Skin of body (tissue), 2 donors: ENCODE results near the gene VDR. TPM values are rescaled to one million over a fixed set of nuclear protein-coding genes. Genes with fewer than 3 reads are reported as not detected.
"Not testable (repeated sequence)": the region's sequence is repeated elsewhere in the genome, so short reads cannot be mapped to it uniquely, and the experiment has no call there.

Source experiments
- DNase-seq: peaks from one replicate; lab custom pipeline; 2025; lab: John Stamatoyannopoulos, UW
- total RNA-seq: library from RNA; depleted of rRNA; stranded (reverse); fragments of >200 nt; gene quantifications from one replicate; pipeline ENCODE4 v1.2.3, GENCODE V29; 2014

VDR gene
- total RNA-seq, 1 donor from 2014 or later, result 12.2 TPM

DNA sequence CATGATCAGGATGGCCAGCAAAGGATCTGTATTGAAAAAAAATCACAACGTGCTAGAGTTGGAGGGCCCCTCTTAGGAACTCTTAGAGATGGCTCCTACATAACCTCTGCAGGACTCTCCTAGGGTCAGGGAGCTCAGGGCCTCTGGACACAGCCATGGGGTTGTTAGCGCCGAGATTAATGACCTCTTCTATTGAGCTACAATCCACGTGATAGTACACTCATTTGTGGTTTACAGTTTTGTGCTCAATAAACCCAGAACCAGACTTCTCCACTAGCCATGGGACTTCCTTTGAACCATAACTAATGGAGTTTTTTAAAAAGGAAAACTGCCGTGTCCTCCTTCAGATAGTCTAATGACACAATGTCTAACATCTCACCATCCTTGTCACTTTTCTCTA, 55.5 kb downstream of the VDR start:
- DNase-seq, result no peak

DNA sequence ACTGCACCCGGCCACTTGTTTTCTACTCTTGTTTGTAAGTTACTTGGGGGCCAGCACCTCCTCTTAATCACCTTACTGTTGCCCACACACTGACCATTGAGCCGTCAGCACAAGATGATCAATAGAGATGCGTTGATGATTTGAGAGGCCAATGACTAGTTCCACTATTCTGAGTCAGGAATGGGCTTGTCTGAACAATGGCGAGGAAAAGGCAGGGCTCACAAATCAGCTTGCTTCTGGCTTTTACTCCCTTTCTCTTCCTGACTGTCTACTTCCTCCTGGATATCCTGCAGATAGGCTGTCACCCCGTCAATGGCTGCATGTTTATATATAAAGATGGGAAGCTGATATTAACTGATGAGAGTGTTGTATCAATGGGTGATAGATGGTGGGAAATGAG, 55.9 kb downstream of the VDR start:
- DNase-seq, result no peak

DNA sequence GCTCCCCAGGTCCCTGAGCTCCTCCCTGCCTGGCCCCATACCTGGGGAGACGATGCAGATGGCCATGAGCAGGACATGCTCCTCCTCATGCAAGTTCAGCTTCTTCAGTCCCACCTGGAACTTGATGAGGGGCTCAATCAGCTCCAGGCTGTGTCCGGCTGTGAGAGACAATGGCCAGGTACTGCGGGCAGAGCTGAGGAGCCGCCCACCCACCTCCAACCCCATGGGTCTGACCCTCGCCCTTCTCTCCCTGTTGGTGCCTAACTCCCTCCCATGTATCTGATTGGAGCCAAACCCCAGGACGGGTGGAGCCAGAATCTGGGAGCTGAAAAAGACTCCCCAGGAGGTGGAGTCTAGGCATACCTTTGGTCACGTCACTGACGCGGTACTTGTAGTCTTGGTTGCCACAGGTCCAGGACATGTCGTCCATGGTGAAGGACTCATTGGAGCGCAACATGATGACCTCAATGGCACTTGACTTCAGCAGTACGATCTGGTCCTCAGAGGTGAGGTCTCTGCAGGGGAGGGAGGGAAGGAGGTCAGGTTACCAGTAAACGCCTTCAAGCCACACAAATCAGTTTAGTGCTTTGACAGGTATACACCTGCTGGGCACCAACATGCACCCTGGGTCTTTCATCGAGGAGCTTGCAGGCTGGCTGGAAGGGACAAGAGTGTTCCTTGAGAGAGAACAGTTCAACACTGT, 58.3 kb downstream of the VDR start:
- no peak for DNase-seq

DNA sequence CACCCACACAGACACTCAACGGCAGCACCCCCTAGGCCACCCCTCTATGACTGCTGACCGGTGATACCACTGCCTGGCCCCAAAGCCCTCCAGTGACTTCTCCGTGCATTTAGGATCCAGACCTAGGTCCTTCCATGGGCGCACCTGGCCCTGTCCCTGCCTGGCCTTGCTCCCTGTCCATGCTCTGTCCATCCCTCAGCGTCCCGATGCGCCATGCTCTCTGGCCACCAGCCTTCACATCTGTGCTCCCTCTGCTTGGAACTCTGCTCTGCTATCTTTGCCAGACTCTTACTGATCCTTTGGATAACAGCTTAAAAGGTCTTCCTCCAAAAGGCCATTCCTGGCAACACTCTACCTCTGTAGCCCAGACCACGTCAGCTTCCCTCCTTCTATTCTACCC, 59.7 kb downstream of the VDR start:
- DNase-seq, result no peak

DNA sequence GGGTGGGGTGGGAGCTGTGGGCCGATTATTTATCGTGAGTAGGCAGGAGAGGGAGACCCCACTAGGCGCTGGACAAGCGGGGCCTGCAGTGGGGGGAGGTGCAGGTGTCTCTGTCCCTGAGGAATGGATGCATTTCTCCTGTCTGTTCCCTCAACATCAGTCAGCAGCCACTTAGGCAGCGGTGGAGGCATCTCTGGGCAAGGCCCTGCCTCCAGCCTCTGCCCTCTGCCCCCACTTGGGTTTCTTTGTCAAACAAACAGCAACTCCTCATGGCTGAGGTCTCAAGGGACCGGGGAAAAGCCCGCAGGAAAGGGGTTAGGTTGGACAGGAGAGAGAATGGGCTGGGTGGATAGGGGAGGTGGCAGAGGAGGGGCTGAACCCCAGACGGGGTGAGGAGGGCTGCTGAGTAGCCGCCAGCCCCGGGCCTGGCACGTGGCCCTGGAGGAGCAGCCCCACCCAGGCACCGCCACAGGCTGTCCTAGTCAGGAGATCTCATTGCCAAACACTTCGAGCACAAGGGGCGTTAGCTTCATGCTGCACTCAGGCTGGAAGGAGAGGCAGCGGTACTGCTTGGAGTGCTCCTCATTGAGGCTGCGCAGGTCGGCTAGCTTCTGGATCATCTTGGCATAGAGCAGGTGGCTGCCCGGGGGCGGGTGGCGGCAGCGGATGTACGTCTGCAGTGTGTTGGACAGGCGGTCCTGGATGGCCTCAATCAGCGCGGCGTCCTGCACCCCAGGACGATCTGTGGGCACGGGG, 60.4 kb downstream of the VDR start:
- DNase-seq, result no peak

DNA sequence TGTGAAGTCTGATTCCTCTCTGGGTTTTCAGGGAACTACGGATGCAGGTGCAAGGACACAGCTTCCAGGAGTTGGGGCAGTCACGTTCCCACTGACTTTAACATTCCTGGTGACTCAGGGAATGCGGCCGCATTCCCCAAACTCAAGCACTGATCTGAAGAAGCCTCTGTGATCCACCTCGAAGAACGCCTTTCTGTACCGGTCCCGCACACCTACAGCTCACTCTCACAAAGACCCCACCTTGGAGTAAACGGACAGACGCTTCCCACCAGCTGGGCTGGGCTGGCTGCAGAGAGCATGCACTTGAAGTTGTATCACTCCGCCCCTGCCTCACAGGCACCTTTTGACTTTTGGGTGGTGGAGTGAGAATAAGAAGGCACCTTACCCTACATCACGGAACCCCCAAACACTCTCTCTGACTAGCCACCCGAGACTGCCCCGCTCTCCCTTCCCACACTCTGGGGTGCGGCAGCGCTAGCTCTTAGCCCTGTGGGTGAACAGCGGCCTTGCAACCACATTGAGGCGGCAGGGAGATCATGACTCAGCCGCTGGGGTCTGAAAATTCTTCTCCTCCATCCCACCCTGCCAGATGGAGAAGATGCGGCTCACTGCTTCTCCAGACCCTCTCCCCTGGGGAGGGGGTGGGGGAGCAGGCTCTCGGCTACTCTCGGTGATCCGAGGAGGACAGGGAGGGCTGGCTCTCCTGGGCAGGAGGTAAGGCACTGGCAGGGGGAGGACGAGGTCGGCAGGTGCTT, 61.4 kb downstream of the VDR start:
- no peak for DNase-seq

DNA sequence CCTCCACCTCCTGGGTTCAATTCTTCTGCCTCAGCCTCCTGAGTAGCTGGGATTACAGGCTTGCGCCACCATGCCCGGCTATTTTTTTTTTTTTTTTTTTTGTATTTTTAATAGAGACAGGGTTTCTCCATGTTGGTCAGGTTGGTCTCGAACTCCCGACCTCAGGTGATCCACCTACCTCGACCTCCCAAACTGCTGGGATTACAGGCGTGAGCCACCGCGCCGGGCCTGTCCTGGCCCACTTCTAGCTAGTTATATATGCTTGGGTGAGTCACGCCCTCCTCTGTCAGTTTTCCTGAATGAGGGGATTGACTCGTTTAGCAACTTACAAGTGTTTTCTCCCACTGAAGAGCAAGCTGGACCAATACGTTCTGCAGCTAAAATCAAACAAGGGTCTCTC, 62.3 kb downstream of the VDR start:
- DNase-seq, result not testable (repeated sequence)

DNA sequence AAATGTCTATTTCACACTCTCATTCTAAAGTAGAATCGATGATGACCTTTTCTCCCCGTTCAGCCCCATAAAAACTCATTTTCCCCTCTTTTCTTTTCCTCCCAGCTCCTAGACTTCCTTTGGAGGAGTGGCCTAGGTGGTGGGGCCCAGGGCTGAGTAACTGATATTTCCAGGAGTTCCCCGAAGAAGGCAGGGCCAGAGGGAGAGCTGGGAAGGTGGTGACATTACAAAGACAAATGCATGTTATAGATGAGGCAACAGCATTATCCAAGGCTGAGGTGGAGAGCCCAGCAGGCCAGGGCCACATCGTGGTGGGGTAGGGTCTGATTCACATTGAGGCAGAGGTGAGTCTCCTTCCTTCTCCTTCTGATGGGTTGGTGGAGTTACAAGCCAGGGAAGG, 62.9 kb downstream of the VDR start:
- no peak for DNase-seq

DNA sequence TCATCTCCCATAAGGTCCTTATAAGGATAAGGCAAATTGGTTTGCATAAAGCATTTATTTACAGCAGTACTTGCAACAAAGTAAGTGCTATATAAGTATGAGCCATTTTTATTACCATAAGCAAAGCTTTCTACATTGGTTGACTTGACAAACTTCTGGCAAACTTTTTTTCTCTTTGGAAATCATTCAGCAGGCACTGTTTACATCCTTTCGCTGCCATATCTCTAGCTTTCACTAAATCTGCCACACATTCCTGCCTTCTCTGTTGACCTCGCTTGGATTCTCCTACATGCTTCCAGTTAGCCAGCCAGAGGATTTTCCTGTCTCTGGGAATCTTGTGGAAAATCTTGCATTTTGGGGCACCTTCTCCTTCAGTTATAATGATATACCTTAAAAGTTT, 63.3 kb downstream of the VDR start:
- DNase-seq, result no peak

DNA sequence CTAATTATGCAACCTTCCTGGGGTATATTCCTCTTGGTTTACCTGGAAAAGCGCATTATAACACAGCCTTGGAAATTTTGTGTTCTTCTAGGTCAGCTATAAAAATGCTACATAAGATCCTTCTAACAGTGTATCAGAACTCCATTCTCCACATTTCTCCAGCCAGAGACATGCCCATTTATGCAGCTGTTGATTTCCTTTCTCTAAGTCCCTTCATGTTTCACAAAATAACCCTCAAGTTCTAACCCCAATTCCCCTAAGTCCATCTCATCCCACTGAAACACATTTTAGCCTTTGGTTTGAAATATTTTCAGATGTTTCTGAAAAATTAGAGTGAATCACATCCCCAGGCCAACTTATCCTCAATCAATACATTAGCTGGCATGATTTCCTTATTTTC, 64.2 kb downstream of the VDR start:
- DNase-seq, result no peak

DNA sequence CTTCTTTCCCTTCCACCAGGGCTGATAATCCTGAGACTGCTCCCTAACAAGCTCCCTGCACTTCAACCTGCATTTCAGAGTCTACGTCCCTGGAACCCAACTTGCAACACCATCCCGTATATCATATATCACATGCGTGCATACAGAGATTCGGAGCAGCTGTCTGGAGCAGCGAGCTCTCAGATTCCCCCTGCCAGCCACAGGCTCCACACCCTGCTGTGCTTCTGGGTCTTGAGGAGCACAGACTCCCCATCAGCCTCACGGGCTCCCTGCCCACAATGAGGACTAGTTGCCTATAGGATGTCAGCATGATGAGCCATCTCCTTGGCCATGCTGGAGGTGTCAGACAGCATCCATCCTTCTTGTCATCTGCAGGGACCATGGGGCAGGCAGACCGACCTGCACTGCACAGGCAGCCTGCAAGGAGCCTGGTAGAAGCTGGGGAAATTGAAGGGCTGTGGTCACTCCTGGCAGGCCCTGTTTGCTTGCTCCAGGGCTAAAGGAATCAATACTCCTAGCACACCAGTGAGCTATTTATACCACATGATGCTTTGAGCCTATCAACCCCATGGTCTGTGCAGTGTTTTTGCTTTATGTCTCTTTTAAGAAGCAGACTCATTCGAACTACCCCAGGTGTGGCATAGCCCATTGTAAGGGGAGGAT, 65.4 kb downstream of the VDR start:
- no peak for DNase-seq

DNA sequence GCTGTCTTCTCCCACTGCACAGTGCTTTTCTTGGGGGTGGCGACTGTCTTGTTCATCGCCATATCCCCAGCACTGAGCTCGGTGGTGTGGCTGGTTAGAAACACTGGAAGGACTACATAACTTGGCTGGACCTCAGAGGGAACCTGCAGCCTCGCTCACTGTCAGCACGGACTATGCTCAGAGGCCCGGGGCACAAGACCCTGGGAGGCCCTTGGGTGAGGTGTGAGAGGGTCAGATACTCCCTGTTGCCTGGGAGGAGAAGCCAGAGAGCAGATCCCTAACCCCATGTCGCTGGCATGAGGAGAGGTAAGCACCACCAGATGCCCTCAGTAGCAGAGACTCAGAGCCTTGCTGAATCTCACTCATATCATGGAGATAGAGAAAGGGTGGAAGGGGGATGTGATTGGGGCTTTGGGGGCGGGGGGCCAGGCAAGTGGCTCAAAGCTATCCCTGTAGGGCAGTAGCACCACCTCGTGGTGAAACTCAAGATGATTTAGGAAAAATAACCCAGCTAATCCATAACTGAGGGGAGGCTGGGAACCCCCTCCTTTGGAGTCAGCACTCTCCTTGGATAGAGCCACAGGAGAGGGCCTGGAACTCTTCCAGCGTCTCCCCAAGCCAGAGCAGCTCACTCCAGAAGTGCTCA, 66.4 kb downstream of the VDR start:
- no peak for DNase-seq

DNA sequence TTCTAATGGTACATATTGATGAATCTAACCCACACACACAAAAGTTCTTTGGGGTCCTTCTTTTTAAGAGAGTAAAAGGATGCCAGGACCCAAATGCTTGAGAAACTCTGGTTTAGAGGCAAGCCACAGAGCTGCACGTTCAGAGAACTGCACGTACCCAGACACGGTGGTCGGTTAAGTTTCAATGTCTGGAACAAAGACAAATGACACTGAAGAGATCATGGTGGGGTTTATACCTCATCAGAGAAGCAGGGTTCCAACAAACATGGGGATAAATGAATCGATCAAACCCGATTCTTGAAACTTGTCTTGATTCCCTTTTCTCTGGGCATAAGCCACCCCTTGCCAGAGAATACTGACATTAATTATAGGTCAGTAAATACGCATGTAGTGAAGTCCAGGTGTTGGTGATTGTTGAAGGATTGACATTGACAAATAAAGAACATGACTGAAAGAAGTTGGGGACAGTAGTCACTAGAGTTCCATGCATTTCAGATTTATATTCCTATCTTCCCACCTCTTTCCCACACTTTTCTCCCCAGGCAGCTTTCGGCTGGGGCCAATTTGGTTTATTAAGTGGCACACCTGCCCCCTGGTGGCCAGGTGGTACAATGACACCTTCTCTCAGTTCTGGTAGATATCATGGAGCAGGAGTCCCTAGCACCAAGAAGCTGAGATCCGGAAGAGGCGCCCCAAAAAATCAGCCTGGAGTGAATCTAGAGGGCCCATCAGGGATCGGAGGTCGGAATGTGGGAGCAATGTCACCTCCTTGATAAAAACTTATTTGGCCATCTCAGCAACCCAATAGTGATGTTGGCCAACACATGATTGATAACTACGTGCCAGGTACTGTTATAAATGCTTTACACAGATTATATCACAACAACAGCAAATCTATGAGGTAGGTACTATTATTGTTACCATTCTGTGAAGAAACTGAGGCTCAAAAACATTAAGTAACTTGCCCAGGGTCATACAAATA, 67.3 kb downstream of the VDR start:
- DNase-seq, result no peak

DNA sequence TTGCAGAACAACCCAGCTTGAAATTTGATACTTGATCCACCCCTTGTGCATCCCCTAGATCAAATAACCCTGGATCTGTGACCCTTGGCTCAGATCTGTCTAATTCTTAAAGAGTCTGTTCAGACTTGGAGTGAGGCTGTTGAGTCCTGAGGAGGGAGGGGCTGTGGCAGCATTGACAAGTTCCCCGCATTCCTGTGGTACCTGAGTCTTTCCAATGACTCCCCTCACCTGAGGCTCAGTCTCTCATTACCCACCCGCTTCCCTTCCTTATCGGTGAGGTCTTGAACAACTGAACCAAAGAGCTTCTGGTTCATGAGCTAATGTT, 69.0 kb downstream of the VDR start:
- no peak for DNase-seq

DNA sequence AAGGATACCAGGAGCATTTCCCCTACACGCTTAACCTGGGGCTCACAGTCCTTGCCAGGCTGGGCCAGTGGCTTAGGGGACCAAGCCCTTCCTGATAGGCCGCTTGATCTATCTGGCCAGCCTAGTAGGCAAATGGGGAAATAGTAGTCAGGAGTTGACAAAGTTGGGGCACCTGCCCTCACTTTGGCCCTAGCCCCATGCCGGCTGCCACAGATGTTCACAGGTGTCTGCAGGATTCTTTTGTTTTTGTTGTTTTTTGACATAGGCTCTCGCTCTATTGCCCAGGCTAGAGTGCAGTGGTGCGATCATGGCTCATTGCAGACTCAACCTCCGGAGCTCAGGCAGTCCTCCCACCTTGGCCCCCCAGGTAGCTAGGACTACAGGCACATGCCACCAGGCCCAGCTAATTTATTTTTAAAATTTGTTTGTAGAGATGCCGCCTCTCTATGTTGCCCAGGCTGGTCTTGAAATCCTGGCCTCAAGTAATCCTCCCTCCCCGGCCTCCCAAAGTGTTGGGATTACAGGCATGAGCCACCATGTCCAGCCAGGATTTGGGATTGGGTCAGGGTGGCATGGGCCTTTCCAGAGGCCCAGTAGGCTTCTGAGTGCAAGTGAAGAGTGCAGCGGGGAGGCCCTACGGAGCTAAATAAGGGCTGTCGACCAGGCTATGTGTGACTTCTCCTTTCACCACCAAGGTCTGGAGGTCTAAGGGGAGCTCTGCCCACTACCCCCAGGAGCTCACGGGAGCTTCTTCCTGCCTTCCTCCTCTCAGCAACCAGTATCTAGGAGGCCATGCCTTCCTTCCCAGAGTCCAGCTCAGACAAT, 69.6 kb downstream of the VDR start:
- DNase-seq, result no peak

DNA sequence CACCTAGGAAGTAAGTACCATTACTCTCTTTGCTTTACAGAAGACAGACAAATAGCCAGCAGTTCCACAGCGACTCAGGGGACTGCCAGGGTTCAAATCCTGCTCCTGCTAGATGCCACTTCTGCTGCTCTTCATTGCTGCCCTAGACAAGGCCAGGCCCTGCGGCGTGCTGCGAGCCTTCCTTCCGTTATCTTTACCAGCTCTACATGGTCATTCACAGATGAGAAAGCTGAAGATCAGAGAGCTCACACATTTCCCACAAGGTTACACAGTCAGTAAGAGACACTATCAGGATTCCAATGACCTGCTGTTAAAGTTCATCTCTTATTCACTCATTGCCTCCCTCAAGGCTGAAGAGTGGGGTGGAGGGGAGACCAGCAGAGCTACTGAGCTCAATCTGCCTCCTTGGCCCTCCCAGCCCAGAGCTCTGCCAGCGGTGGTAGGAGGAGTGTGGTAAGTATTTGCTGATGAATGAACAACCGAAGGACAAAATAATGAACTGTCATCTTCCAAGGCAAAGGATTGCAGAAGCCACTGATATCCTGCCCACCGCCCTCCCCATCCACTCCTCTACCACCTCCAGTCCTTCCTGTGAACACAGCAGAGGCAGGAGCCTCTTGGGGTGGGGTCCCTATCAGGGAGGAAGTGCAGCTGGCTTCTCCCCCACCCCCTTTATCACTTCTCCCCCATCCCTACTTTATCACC, 70.4 kb downstream of the VDR start:
- DNase-seq, result no peak

DNA sequence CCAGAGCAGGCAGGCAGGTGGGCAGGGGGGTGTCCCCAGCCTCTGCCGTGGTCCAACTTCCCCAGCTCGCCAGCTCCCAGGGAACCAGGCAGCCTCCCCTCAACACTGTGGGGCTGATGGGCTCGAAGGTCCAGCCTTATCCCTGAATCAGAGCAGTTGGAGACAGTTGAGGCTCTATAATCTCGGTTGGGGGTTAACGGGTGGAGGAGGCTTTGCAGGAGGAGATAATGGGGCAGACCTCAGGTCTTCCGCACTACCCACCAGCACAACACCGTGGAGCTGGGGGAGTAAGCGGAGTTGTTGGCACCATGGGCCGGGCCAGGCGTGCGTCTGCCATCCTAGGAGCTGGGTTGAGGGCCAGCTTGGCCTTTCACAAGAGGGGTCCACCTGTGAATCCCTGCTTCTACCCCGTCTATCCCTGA, 71.2 kb downstream of the VDR start:
- no peak for DNase-seq

DNA sequence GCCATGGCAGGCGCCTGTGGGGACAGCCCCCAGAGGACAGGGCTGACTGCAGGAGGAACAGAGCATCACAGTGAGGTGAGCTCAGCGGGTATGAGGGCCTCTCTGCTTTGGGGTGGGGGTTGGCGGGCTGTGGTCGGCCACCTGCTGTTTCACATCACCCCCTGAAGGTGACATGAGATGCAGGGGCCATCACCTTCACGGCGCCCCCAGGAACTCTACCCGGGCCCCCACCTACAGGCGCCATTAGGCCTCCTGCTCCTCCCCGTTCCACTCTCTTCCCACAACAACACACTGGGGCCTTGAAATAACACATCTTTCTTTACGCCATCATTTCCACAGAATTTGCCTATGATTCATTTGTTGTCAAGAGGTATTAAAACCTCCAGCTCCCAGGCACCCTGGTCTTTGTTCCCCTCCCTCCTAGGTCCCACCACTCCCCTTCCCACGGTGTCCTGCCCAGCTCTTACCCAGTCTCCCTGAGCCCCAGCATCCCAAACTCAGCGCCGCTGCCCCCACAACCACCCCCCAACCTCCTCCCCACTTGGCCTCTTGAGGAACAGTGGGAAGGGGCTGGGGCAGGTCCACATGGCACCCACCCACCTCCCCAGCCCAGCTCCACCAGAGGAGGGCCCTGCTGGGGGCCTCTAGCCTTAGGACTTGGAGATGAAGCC, 72.4 kb downstream of the VDR start:
- no peak for DNase-seq
